Caco-2 (cell line): Measurements from ENCODE around the gene SVIL. TPM values are rescaled to one million over a fixed set of nuclear protein-coding genes. Genes with fewer than 3 reads are reported as not detected.
"Not testable (repeated sequence)": the region's sequence is repeated elsewhere in the genome, so short reads cannot be mapped to it uniquely, and the experiment has no call there.

Experiments used
- BruUV-seq: library from RNA; stranded (reverse); fragments of 400-500 nt; replicated peaks from 2 replicates; lab custom pipeline; 2021; lab: Mats Ljungman, UMichigan
- CTCF ChIA-PET: fragments of 300-600 bp; sonication (Branson Sonifier 250); formaldehyde crosslinking; loops from one replicate; lab custom pipeline; 2022; ENCODE audit warnings: antibody characterized with exemption; lab: Charles Lee
- POLR2A ChIA-PET: fragments of 300-600 bp; sonication (Branson Sonifier 250); formaldehyde crosslinking; loops from one replicate; lab custom pipeline; 2022; ENCODE audit warnings: antibody characterized with exemption; lab: Charles Lee
- DNase-seq, 2 experiments: peaks; one replicate each; pipeline versions ENCODE4 v3.0.0 to v3.0.0-alpha.2; 2020 to 2022
- H3K27me3 ChIP-seq: replicated peaks from 2 replicates; pipeline ENCODE4 v1.6.0; 2011; ENCODE audit warnings: low read length; ENCODE audit not compliant: control insufficient read depth, insufficient read depth
- H3K36me3 ChIP-seq: 2 replicates; pipeline ENCODE4 v1.5.1; 2011; ENCODE audit warnings: low read length; ENCODE audit not compliant: control insufficient read depth, insufficient read depth
- H3K4me1 ChIP-seq: fragments of 250-450 bp; sonication (Bioruptor Pico); 2 replicates; pipeline ENCODE4 v1.5.1; 2020; ENCODE audit warnings: mild to moderate bottlenecking
- H3K4me3 ChIP-seq: 2 replicates; pipeline ENCODE4 v1.5.1; 2011; ENCODE audit warnings: low read depth, mild to moderate bottlenecking, control low read depth, low read length
- H3K9me3 ChIP-seq: fragments of 250-450 bp; sonication (Bioruptor Pico); 2 replicates; pipeline ENCODE4 v1.5.1; 2020; ENCODE audit warnings: mild to moderate bottlenecking, moderate library complexity
- H3K27ac Mint-ChIP-seq: one replicate; pipeline ENCODE4 v1.8.0; 2022; ENCODE audit warnings: mixed read lengths; ENCODE audit not compliant: unreplicated experiment
- H3K27me3 Mint-ChIP-seq: one replicate; pipeline ENCODE4 v1.8.0; 2022; ENCODE audit warnings: mixed read lengths; ENCODE audit not compliant: insufficient read depth, unreplicated experiment
- H3K36me3 Mint-ChIP-seq: one replicate; pipeline ENCODE4 v1.8.0; 2022; ENCODE audit warnings: mild to moderate bottlenecking, mixed read lengths; ENCODE audit not compliant: insufficient read depth, unreplicated experiment
- H3K4me1 Mint-ChIP-seq: one replicate; pipeline ENCODE4 v1.8.0; 2022; ENCODE audit warnings: low read depth, mixed read lengths; ENCODE audit not compliant: unreplicated experiment
- H3K4me3 Mint-ChIP-seq: one replicate; pipeline ENCODE4 v1.8.0; 2022; ENCODE audit warnings: mild to moderate bottlenecking, moderate library complexity, mixed read lengths; ENCODE audit not compliant: unreplicated experiment
- H3K9me3 Mint-ChIP-seq: one replicate; pipeline ENCODE4 v1.8.0; 2022; ENCODE audit warnings: mixed read lengths; ENCODE audit not compliant: unreplicated experiment
- CTCF ChIP-seq, 2 experiments: fragments of 200-600 bp in 1 of 2; IDR thresholded peaks; 1 replicate in 1 of 2; 2 replicates in 1 of 2; pipeline versions ENCODE4 v1.5.1 to v1.8.0; 2011 to 2022; ENCODE audit warnings: antibody characterized with exemption in 1 of 2, control low read depth in 1 of 2, inconsistent platforms in 1 of 2, low read depth in 1 of 2, low read length in 1 of 2, mild to moderate bottlenecking in 1 of 2, moderate library complexity in 1 of 2; ENCODE audit not compliant: insufficient read depth in 1 of 2, severe bottlenecking in 1 of 2, unreplicated experiment in 1 of 2
- intact Hi-C: fragments of 100-400 bp; cut with micrococcal nuclease; formaldehyde crosslinking; loops from one replicate; pipeline ENCODE4 v1.10.0; 2022; ENCODE audit not compliant: unreplicated experiment
- total RNA-seq: library from RNA; stranded (reverse); gene quantifications from 2 replicates; pipeline ENCODE4 v1.2.3, GENCODE V29; 2022

SVIL gene
- total RNA-seq, 1 experiment from 2014 or later, result 54.4 TPM

GRCh38 chr10:29576681-29577080, 58.1 kb downstream of the SVIL start:
- no peaks in the 10 kb centered on the region for H3K9me3 Mint-ChIP-seq
- H3K27me3 Mint-ChIP-seq, result no peaks in the 10 kb centered on the region
- ChIA-PET POLR2A (no interaction called here), CTCF (no interaction called here)
- Histone ChIP-seq H3K27me3 (no peaks in the 10 kb centered on the region), H3K4me1 (no peaks in the 10 kb centered on the region), H3K36me3 (no peaks in the 10 kb centered on the region), H3K9me3 (no peaks in the 10 kb centered on the region), H3K4me3 (no peak overlapping the region)
- intact Hi-C loops, result no loop called here
- peaks cover 6% of the 10 kb centered on the region for H3K4me1 Mint-ChIP-seq
- no peak overlapping the region for H3K4me3 Mint-ChIP-seq
- no TSS peak for BruUV-seq
- H3K36me3 Mint-ChIP-seq, result peaks cover 24% of the 10 kb centered on the region
- no peak for TF ChIP-seq CTCF (IDR thresholded peaks at IDR 0.05; ENCODE audit: insufficient read depth in 1 of 2, low read depth in 1 of 2, low read length in 1 of 2, severe bottlenecking in 1 of 2, unreplicated experiment in 1 of 2)
- no peak overlapping the region for H3K27ac Mint-ChIP-seq
- DNase-seq, result no peak

GRCh38 chr10:29575098-29575455, 59.7 kb downstream of the SVIL start:
- Mint-ChIP-seq H3K27ac (no peak overlapping the region), H3K4me3 (no peak overlapping the region), H3K27me3 (no peaks in the 10 kb centered on the region), H3K9me3 (no peaks in the 10 kb centered on the region), H3K36me3 (peaks cover 24% of the 10 kb centered on the region), H3K4me1 (peaks cover 6% of the 10 kb centered on the region)
- no peak for TF ChIP-seq CTCF (IDR thresholded peaks at IDR 0.05; ENCODE audit: insufficient read depth in 1 of 2, low read depth in 1 of 2, low read length in 1 of 2, severe bottlenecking in 1 of 2, unreplicated experiment in 1 of 2)
- Histone ChIP-seq H3K27me3 (no peaks in the 10 kb centered on the region), H3K36me3 (no peaks in the 10 kb centered on the region), H3K4me3 (no peak overlapping the region), H3K9me3 (no peaks in the 10 kb centered on the region), H3K4me1 (no peaks in the 10 kb centered on the region)
- BruUV-seq, result no TSS peak
- CTCF ChIA-PET, result no interaction called here
- POLR2A ChIA-PET, result no interaction called here
- no peak for DNase-seq
- intact Hi-C loops, result no loop called here

GRCh38 chr10:29574212-29575097, 60.3 kb downstream of the SVIL start:
- H3K9me3 Mint-ChIP-seq, H3K36me3 ChIP-seq, CTCF ChIA-PET, H3K4me3 Mint-ChIP-seq, DNase-seq, POLR2A ChIA-PET, intact Hi-C loops, BruUV-seq, H3K27me3 ChIP-seq, H3K4me1 ChIP-seq, H3K9me3 ChIP-seq, H3K4me3 ChIP-seq, H3K27me3 Mint-ChIP-seq: not testable (repeated sequence)
- Mint-ChIP-seq H3K36me3 (peaks cover 22% of the 10 kb centered on the region), H3K4me1 (peaks cover 11% of the 10 kb centered on the region), H3K27ac (peak overlapping the region; percentile 57)

GRCh38 chr10:29570248-29570647, 64.5 kb downstream of the SVIL start:
- BruUV-seq, H3K4me3 ChIP-seq, H3K9me3 ChIP-seq, H3K4me1 ChIP-seq, DNase-seq, H3K27me3 ChIP-seq, H3K27me3 Mint-ChIP-seq, H3K9me3 Mint-ChIP-seq, H3K4me3 Mint-ChIP-seq, H3K27ac Mint-ChIP-seq, POLR2A ChIA-PET, H3K36me3 ChIP-seq, intact Hi-C loops: not testable (repeated sequence)
- Mint-ChIP-seq H3K4me1 (peaks cover 15% of the 10 kb centered on the region), H3K36me3 (peaks cover 25% of the 10 kb centered on the region)
- CTCF ChIA-PET, result interaction anchor here (1.4 kb wide), 1 partner anchor 20 kb away, joined by 3 read pairs; no protein-coding TSS in a partner anchor
